ENCODE data around the gene SFTPB. TPM values are rescaled to one million over a fixed set of nuclear protein-coding genes. Genes with fewer than 3 reads are reported as not detected.

The SFTPB gene
- total and polyA plus RNA-seq, 4 donors = 1.7 to 8.1 (median 2.3) TPM; not detected in 1

- WGBS, 2 donors = 89 to 90% methylated on average over 3 of the region's 3 CpGs
- Histone ChIP-seq H3K4me3 (ENCODE audit: low read length in 2 of 2) (no peak overlapping the region), H3K27ac (ENCODE audit: low read depth in 1 of 2, low read length in 2 of 2) (no peak overlapping the region), H3K9me3 (ENCODE audit: control insufficient read depth, low read length) (no peaks in the 10 kb centered on the region), H3K27me3 (ENCODE audit: control insufficient read depth in 1 of 2, insufficient read depth in 2 of 2, low read length in 1 of 2) (no peaks in the 10 kb centered on the region), H3K4me1 (ENCODE audit: control insufficient read depth in 1 of 2, insufficient read depth in 2 of 2, low read length in 2 of 2) (no peaks in the 10 kb centered on the region), H3K36me3 (ENCODE audit: control insufficient read depth in 1 of 2, insufficient read depth in 2 of 2, low read length in 1 of 2) (no peaks in the 10 kb centered on the region)
- intact Hi-C loops (cut with DNase I) = no loop called here
- DNase-seq (peak; percentile 27 to 30), ATAC-seq (ENCODE audit: low FRiP score) (no peak)
Observed at GRCh38 chr2:85656468-85656867, 11.5 kb downstream of the SFTPB start.

- no peaks in the 10 kb centered on the region for H3K36me3 ChIP-seq (ENCODE audit: control insufficient read depth in 1 of 2, insufficient read depth in 2 of 2, low read length in 1 of 2)
- ATAC-seq (ENCODE audit: low FRiP score) = no peak
Observed at GRCh38 chr2:85655961-85656417, 12.0 kb downstream of the SFTPB start.

GRCh38 chr2:85653996-85654395 is 14.0 kb downstream of the SFTPB start:
- WGBS, 2 donors = 78 to 81% methylated on average over 3 of the region's 3 CpGs
- H3K27me3 ChIP-seq (ENCODE audit: control insufficient read depth in 1 of 2, insufficient read depth in 2 of 2, low read length in 1 of 2) = no peaks in the 10 kb centered on the region
- no peaks in the 10 kb centered on the region for H3K9me3 ChIP-seq (ENCODE audit: control insufficient read depth, low read length)
- no peaks in the 10 kb centered on the region for H3K4me1 ChIP-seq (ENCODE audit: control insufficient read depth in 1 of 2, insufficient read depth in 2 of 2, low read length in 2 of 2)
- DNase-seq (peak in 1 of 2 donors; percentile 50), ATAC-seq (ENCODE audit: low FRiP score) (no peak)
- no peak overlapping the region for H3K4me3 ChIP-seq (ENCODE audit: low read length in 2 of 2)
- no peaks in the 10 kb centered on the region for H3K36me3 ChIP-seq (ENCODE audit: control insufficient read depth in 1 of 2, insufficient read depth in 2 of 2, low read length in 1 of 2)
- intact Hi-C loops (cut with DNase I) = no loop called here
- H3K27ac ChIP-seq (ENCODE audit: low read depth in 1 of 2, low read length in 2 of 2) = no peak overlapping the region

More at GRCh38 chr2:85655961-85656417, 12.0 kb downstream of the SFTPB start:
- H3K9me3 ChIP-seq (ENCODE audit: control insufficient read depth, low read length) = no peaks in the 10 kb centered on the region
- intact Hi-C loops (cut with DNase I) = no loop called here
- H3K27ac ChIP-seq (ENCODE audit: low read depth in 1 of 2, low read length in 2 of 2) = no peak overlapping the region
- WGBS, 2 donors = 87 to 89% methylated on average over 7 of the region's 7 CpGs
- no peaks in the 10 kb centered on the region for H3K4me1 ChIP-seq (ENCODE audit: control insufficient read depth in 1 of 2, insufficient read depth in 2 of 2, low read length in 2 of 2)
- no peak overlapping the region for H3K4me3 ChIP-seq (ENCODE audit: low read length in 2 of 2)
- DNase-seq = peak; percentile 6 to 27
- H3K27me3 ChIP-seq (ENCODE audit: control insufficient read depth in 1 of 2, insufficient read depth in 2 of 2, low read length in 1 of 2) = no peaks in the 10 kb centered on the region

GRCh38 chr2:85652056-85652455 is 15.9 kb downstream of the SFTPB start:
- H3K27ac ChIP-seq (ENCODE audit: low read depth in 1 of 2, low read length in 2 of 2) = no peak overlapping the region

GRCh38 chr2:85651097-85651496 is 16.9 kb downstream of the SFTPB start:
- Histone ChIP-seq H3K27me3 (ENCODE audit: control insufficient read depth in 1 of 2, insufficient read depth in 2 of 2, low read length in 1 of 2) (no peaks in the 10 kb centered on the region), H3K4me3 (ENCODE audit: low read length in 2 of 2) (no peak overlapping the region), H3K4me1 (ENCODE audit: control insufficient read depth in 1 of 2, insufficient read depth in 2 of 2, low read length in 2 of 2) (no peaks in the 10 kb centered on the region), H3K27ac (ENCODE audit: low read depth in 1 of 2, low read length in 2 of 2) (no peak overlapping the region), H3K9me3 (ENCODE audit: control insufficient read depth, low read length) (no peaks in the 10 kb centered on the region), H3K36me3 (ENCODE audit: control insufficient read depth in 1 of 2, insufficient read depth in 2 of 2, low read length in 1 of 2) (no peaks in the 10 kb centered on the region)
- ATAC-seq (ENCODE audit: low FRiP score) = no peak
- WGBS, 2 donors = 88 to 94% methylated on average over 3 of the region's 3 CpGs
- no peak for DNase-seq
- intact Hi-C loops (cut with DNase I) = no loop called here

More at GRCh38 chr2:85652056-85652455, 15.9 kb downstream of the SFTPB start:
- ATAC-seq (ENCODE audit: low FRiP score) (no peak), DNase-seq (no peak)
- H3K4me1 ChIP-seq (ENCODE audit: control insufficient read depth in 1 of 2, insufficient read depth in 2 of 2, low read length in 2 of 2) = no peaks in the 10 kb centered on the region
- H3K36me3 ChIP-seq (ENCODE audit: control insufficient read depth in 1 of 2, insufficient read depth in 2 of 2, low read length in 1 of 2) = no peaks in the 10 kb centered on the region
- intact Hi-C loops (cut with DNase I) = no loop called here
- H3K27me3 ChIP-seq (ENCODE audit: control insufficient read depth in 1 of 2, insufficient read depth in 2 of 2, low read length in 1 of 2) = no peaks in the 10 kb centered on the region
- H3K9me3 ChIP-seq (ENCODE audit: control insufficient read depth, low read length) = no peaks in the 10 kb centered on the region
- 96 to 100% methylated on average over 2 of the region's 2 CpGs for WGBS, 2 donors
- H3K4me3 ChIP-seq (ENCODE audit: low read length in 2 of 2) = no peak overlapping the region

GRCh38 chr2:85650456-85650855 is 17.5 kb downstream of the SFTPB start:
- Histone ChIP-seq H3K4me1 (ENCODE audit: control insufficient read depth in 1 of 2, insufficient read depth in 2 of 2, low read length in 2 of 2) (no peaks in the 10 kb centered on the region), H3K27me3 (ENCODE audit: control insufficient read depth in 1 of 2, insufficient read depth in 2 of 2, low read length in 1 of 2) (no peaks in the 10 kb centered on the region), H3K4me3 (ENCODE audit: low read length in 2 of 2) (no peak overlapping the region), H3K9me3 (ENCODE audit: control insufficient read depth, low read length) (no peaks in the 10 kb centered on the region), H3K36me3 (ENCODE audit: control insufficient read depth in 1 of 2, insufficient read depth in 2 of 2, low read length in 1 of 2) (no peaks in the 10 kb centered on the region), H3K27ac (ENCODE audit: low read depth in 1 of 2, low read length in 2 of 2) (no peak overlapping the region)
- intact Hi-C loops (cut with DNase I) = no loop called here
- no peak for ATAC-seq (ENCODE audit: low FRiP score)
- 92 to 93% methylated on average over 4 of the region's 4 CpGs for WGBS, 2 donors
- DNase-seq = peak in 1 of 2 donors; percentile 23

GRCh38 chr2:85649201-85650190 is 18.5 kb downstream of the SFTPB start:
- ATAC-seq (ENCODE audit: low FRiP score) (no peak), DNase-seq (no peak)
- Histone ChIP-seq H3K4me3 (ENCODE audit: low read length in 2 of 2) (no peak overlapping the region), H3K36me3 (ENCODE audit: control insufficient read depth in 1 of 2, insufficient read depth in 2 of 2, low read length in 1 of 2) (peaks cover 0 to 2% of the 10 kb centered on the region in 2 donors), H3K4me1 (ENCODE audit: control insufficient read depth in 1 of 2, insufficient read depth in 2 of 2, low read length in 2 of 2) (no peaks in the 10 kb centered on the region), H3K9me3 (ENCODE audit: control insufficient read depth, low read length) (no peaks in the 10 kb centered on the region), H3K27ac (ENCODE audit: low read depth in 1 of 2, low read length in 2 of 2) (peak overlapping the region in 1 of 2 donors; percentile 16), H3K27me3 (ENCODE audit: control insufficient read depth in 1 of 2, insufficient read depth in 2 of 2, low read length in 1 of 2) (no peaks in the 10 kb centered on the region)
- WGBS, 2 donors = 66 to 70% methylated on average over 9 of the region's 9 CpGs
- intact Hi-C loops (cut with DNase I) = loop anchor here in 1 of 2 donors (10.0 kb wide), 1 partner anchor 145 kb away; no protein-coding TSS in a partner anchor

GRCh38 chr2:85648619-85649018 is 19.4 kb downstream of the SFTPB start:
- Histone ChIP-seq H3K27me3 (ENCODE audit: control insufficient read depth in 1 of 2, insufficient read depth in 2 of 2, low read length in 1 of 2) (no peaks in the 10 kb centered on the region), H3K4me1 (ENCODE audit: control insufficient read depth in 1 of 2, insufficient read depth in 2 of 2, low read length in 2 of 2) (no peaks in the 10 kb centered on the region), H3K4me3 (ENCODE audit: low read length in 2 of 2) (no peak overlapping the region), H3K27ac (ENCODE audit: low read depth in 1 of 2, low read length in 2 of 2) (no peak overlapping the region), H3K36me3 (ENCODE audit: control insufficient read depth in 1 of 2, insufficient read depth in 2 of 2, low read length in 1 of 2) (peaks cover 0 to 2% of the 10 kb centered on the region in 2 donors), H3K9me3 (ENCODE audit: control insufficient read depth, low read length) (no peaks in the 10 kb centered on the region)
- 56 to 57% methylated on average over 2 of the region's 2 CpGs for WGBS, 2 donors
- intact Hi-C loops (cut with DNase I) = loop anchor here in 1 of 2 donors (10.0 kb wide), 1 partner anchor 146 kb away; no protein-coding TSS in a partner anchor
- DNase-seq (no peak), ATAC-seq (ENCODE audit: low FRiP score) (no peak)

Data from aorta (tissue), 5 donors.